GM18511 (cell line): ENCODE data around the gene KRT84.

Experiments
- ATAC-seq: cut with Tn5 transposase; IDR thresholded peaks from one replicate; pipeline ENCODE4 v1.9.1; 2021; ENCODE audit warnings: mild to moderate bottlenecking, moderate library complexity; ENCODE audit not compliant: unreplicated experiment

The KRT84 gene

GRCh38 chr12:52387859-52388258 is 2.4 kb upstream of the KRT84 start:
- ATAC-seq: no peak

- no peak for ATAC-seq
These were observed 2.1 kb downstream of the KRT84 start for GRCh38 chr12:52383331-52383730.

- ATAC-seq: no peak
These were observed 2.6 kb downstream of the KRT84 start for GRCh38 chr12:52382854-52383253.

GRCh38 chr12:52381206-52381605 is 4.2 kb downstream of the KRT84 start:
- no peak for ATAC-seq

- no peak for ATAC-seq
These were observed 5.2 kb downstream of the KRT84 start for GRCh38 chr12:52380271-52380694.

GRCh38 chr12:52379536-52379935 is 5.9 kb downstream of the KRT84 start:
- ATAC-seq: no peak

GRCh38 chr12:52378091-52378490 is 7.4 kb downstream of the KRT84 start:
- ATAC-seq: no peak

- no peak for ATAC-seq
These were observed 8.2 kb downstream of the KRT84 start for GRCh38 chr12:52377266-52377665.

GRCh38 chr12:52372216-52373154 is 13.0 kb downstream of the KRT84 start:
- no peak for ATAC-seq

GRCh38 chr12:52371716-52372115 is 13.7 kb downstream of the KRT84 start:
- no peak for ATAC-seq

- no peak for ATAC-seq
These were observed 14.4 kb downstream of the KRT84 start for GRCh38 chr12:52370926-52371608.

- no peak for ATAC-seq
These were observed 15.6 kb downstream of the KRT84 start for GRCh38 chr12:52369809-52370208.

GRCh38 chr12:52369211-52369610 is 16.2 kb downstream of the KRT84 start:
- no peak for ATAC-seq

- no peak for ATAC-seq
These were observed 16.9 kb downstream of the KRT84 start for GRCh38 chr12:52368508-52368907.

GRCh38 chr12:52367876-52368275 is 17.6 kb downstream of the KRT84 start:
- no peak for ATAC-seq

GRCh38 chr12:52366738-52367485 is 18.5 kb downstream of the KRT84 start, which contains the start of gene KRT85:
KRT85 (minus strand) TSS chr12:52367481; CDS start chr12:52367405, 76 bp downstream.
- no peak for ATAC-seq

- ATAC-seq: no peak
These were observed 20.5 kb downstream of the KRT84 start for GRCh38 chr12:52364901-52365489.

- ATAC-seq: no peak
These were observed 21.4 kb downstream of the KRT84 start for GRCh38 chr12:52364061-52364460.

- ATAC-seq: no peak
These were observed 22.3 kb downstream of the KRT84 start for GRCh38 chr12:52363111-52363679.

GRCh38 chr12:52362118-52362726 is 23.2 kb downstream of the KRT84 start:
- ATAC-seq: no peak
